Loucy (cell line): Measurements from ENCODE around the gene UBIAD1.

Experiments used
- H2AFZ ChIP-seq: fragments of 200-600 bp; sonication (generic); 2 replicates; pipeline ENCODE4 v1.6.0; 2016; ENCODE audit warnings: antibody characterized with exemption, mild to moderate bottlenecking, low read length, moderate library complexity
- H3F3A ChIP-seq: fragments of 200-600 bp; 2 replicates; pipeline ENCODE4 v1.6.0; 2016; ENCODE audit warnings: antibody characterized with exemption, low read depth, mild to moderate bottlenecking
- H3K27me3 ChIP-seq: fragments of 200-600 bp; sonication (generic); 2 replicates; pipeline ENCODE4 v1.6.1; 2014; ENCODE audit warnings: low read length, mild to moderate bottlenecking; ENCODE audit not compliant: insufficient read depth, poor library complexity, severe bottlenecking
- H3K36me3 ChIP-seq: fragments of 200-600 bp; sonication (generic); 2 replicates; pipeline ENCODE4 v1.6.1; 2016; ENCODE audit warnings: low read length; ENCODE audit not compliant: insufficient read depth
- H3K4me1 ChIP-seq: fragments of 200-600 bp; sonication (generic); 2 replicates; pipeline ENCODE4 v1.5.1; 2014; ENCODE audit warnings: low read length, mild to moderate bottlenecking; ENCODE audit not compliant: insufficient read depth, poor library complexity, severe bottlenecking
- H3K4me2 ChIP-seq: fragments of 200-600 bp; sonication (generic); 2 replicates; pipeline ENCODE4 v1.6.0; 2014; ENCODE audit warnings: antibody characterized with exemption, low read length, low read depth, mild to moderate bottlenecking; ENCODE audit not compliant: poor library complexity, severe bottlenecking
- H3K4me3 ChIP-seq: fragments of 200-600 bp; sonication (generic); 2 replicates; pipeline ENCODE4 v1.5.1; 2014; ENCODE audit warnings: low read length, mild to moderate bottlenecking, mixed read lengths; ENCODE audit not compliant: poor library complexity, severe bottlenecking
- H3K79me2 ChIP-seq: fragments of 200-600 bp; sonication (generic); 2 replicates; pipeline ENCODE4 v1.6.1; 2014; ENCODE audit warnings: low read length; ENCODE audit not compliant: insufficient read depth
- H3K9ac ChIP-seq: fragments of 200-600 bp; sonication (generic); 2 replicates; pipeline ENCODE4 v1.6.0; 2014; ENCODE audit warnings: mild to moderate bottlenecking, low read depth, low read length, moderate library complexity; ENCODE audit not compliant: poor library complexity, severe bottlenecking
- H3K9me2 ChIP-seq: fragments of 200-600 bp; sonication (generic); replicated peaks from 2 replicates; pipeline ENCODE4 v1.6.1; 2016; ENCODE audit warnings: low read depth, low read length, mixed read lengths
- H3K9me3 ChIP-seq: fragments of 200-600 bp; sonication (generic); 2 replicates; pipeline ENCODE4 v1.6.1; 2014; ENCODE audit warnings: mild to moderate bottlenecking, antibody characterized with exemption, low read length, low read depth; ENCODE audit not compliant: insufficient read depth
- H4K20me1 ChIP-seq: fragments of 200-600 bp; sonication (generic); 2 replicates; pipeline ENCODE4 v1.6.0; 2014; ENCODE audit warnings: antibody characterized with exemption, low read length, mild to moderate bottlenecking; ENCODE audit not compliant: insufficient read depth, poor library complexity, severe bottlenecking
- CTCF ChIP-seq: fragments of 200-600 bp; sonication (generic); conservative IDR thresholded peaks from 2 replicates; pipeline ENCODE4 v1.5.1; 2014; ENCODE audit warnings: mild to moderate bottlenecking, antibody characterized with exemption, low read length
- EZH2phosphoT487 ChIP-seq: fragments of 200-600 bp; IDR thresholded peaks from 2 replicates; pipeline ENCODE4 v1.6.1; 2018; ENCODE audit warnings: antibody characterized with exemption, mild to moderate bottlenecking, moderate library complexity, borderline replicate concordance

UBIAD1 gene

GRCh38 chr1:11272544-11272831, 510 bp upstream of the UBIAD1 start:
- H3K9me2 ChIP-seq = no peaks in the 10 kb centered on the region
- H3F3A ChIP-seq = no peaks in the 10 kb centered on the region
- H3K36me3 ChIP-seq = no peaks in the 10 kb centered on the region
- peak overlapping the region; percentile 70 for H3K4me3 ChIP-seq
- H3K4me2 ChIP-seq = peak overlapping the region; percentile 74
- H3K4me1 ChIP-seq = peaks cover 23% of the 10 kb centered on the region
- no peak overlapping the region for H3K9ac ChIP-seq
- no peaks in the 10 kb centered on the region for H3K27me3 ChIP-seq
- no peaks in the 10 kb centered on the region for H3K9me3 ChIP-seq
- peaks cover 44% of the 10 kb centered on the region for H3K79me2 ChIP-seq
- H4K20me1 ChIP-seq = no peaks in the 10 kb centered on the region
- H2AFZ ChIP-seq = peak overlapping the region; percentile 34; the same call in 1 of the 2 replicates
- TF ChIP-seq EZH2phosphoT487 = no peak
- TF ChIP-seq CTCF = no peak

GRCh38 chr1:11273595-11274234, 717 bp downstream of the UBIAD1 start:
- Histone ChIP-seq H3K4me2 (peak overlapping the region; percentile 95), H2AFZ (peak overlapping the region; percentile 92), H3K9me3 (no peaks in the 10 kb centered on the region), H3F3A (no peaks in the 10 kb centered on the region), H3K36me3 (no peaks in the 10 kb centered on the region), H3K79me2 (peaks cover 56% of the 10 kb centered on the region), H3K4me3 (peak overlapping the region; percentile 95), H3K27me3 (no peaks in the 10 kb centered on the region), H3K9ac (peak overlapping the region; percentile 86), H3K9me2 (no peaks in the 10 kb centered on the region), H4K20me1 (no peaks in the 10 kb centered on the region), H3K4me1 (peaks cover 30% of the 10 kb centered on the region)
- TF ChIP-seq CTCF (no peak), EZH2phosphoT487 (no peak)

- H3K4me2 ChIP-seq = peak overlapping the region; percentile 95
- no peaks in the 10 kb centered on the region for H3K27me3 ChIP-seq
- H3K4me3 ChIP-seq = no peak overlapping the region
- no peaks in the 10 kb centered on the region for H3K9me3 ChIP-seq
- H3K79me2 ChIP-seq = peaks cover 93% of the 10 kb centered on the region
- H4K20me1 ChIP-seq = no peaks in the 10 kb centered on the region
- H3K9me2 ChIP-seq = no peaks in the 10 kb centered on the region
- TF ChIP-seq EZH2phosphoT487 (no peak), CTCF (no peak)
- no peaks in the 10 kb centered on the region for H3F3A ChIP-seq
- H3K9ac ChIP-seq = no peak overlapping the region
- H3K36me3 ChIP-seq = no peaks in the 10 kb centered on the region
- no peak overlapping the region for H2AFZ ChIP-seq
- H3K4me1 ChIP-seq = peaks cover 53% of the 10 kb centered on the region
Observed at GRCh38 chr1:11279152-11279551, 6.2 kb downstream of the UBIAD1 start.
